Glutamatergic neuron (in vitro differentiated cells): ENCODE measurements around the gene RHBDL1. TPM values are rescaled to one million over a fixed set of nuclear protein-coding genes. Genes with fewer than 3 reads are reported as not detected.
A peak's percentile ranks its signal among the peaks of the same experiment; 100 is the strongest.

Source experiments
- DNase-seq: peaks from one replicate; pipeline ENCODE4 v3.0.0; 2022
- H3K27ac Mint-ChIP-seq: one replicate; pipeline ENCODE4 v1.8.0; 2020; ENCODE audit warnings: mild to moderate bottlenecking, mixed read lengths, inconsistent platforms; ENCODE audit not compliant: unreplicated experiment
- H3K27me3 Mint-ChIP-seq: one replicate; pipeline ENCODE4 v1.8.0; 2020; ENCODE audit warnings: mild to moderate bottlenecking, moderate library complexity, mixed read lengths, inconsistent platforms; ENCODE audit not compliant: unreplicated experiment
- H3K36me3 Mint-ChIP-seq: one replicate; pipeline ENCODE4 v1.8.0; 2020; ENCODE audit warnings: mild to moderate bottlenecking, mixed read lengths, inconsistent platforms; ENCODE audit not compliant: unreplicated experiment
- H3K4me1 Mint-ChIP-seq: one replicate; pipeline ENCODE4 v1.8.0; 2020; ENCODE audit warnings: mild to moderate bottlenecking, low read depth, mixed read lengths, inconsistent platforms; ENCODE audit not compliant: unreplicated experiment
- H3K4me3 Mint-ChIP-seq: one replicate; pipeline ENCODE4 v1.8.0; 2020; ENCODE audit warnings: mild to moderate bottlenecking, mixed read lengths, inconsistent platforms; ENCODE audit not compliant: unreplicated experiment
- H3K9me3 Mint-ChIP-seq: one replicate; pipeline ENCODE4 v1.8.0; 2020; ENCODE audit warnings: mild to moderate bottlenecking, moderate library complexity, mixed read lengths, inconsistent platforms; ENCODE audit not compliant: unreplicated experiment
- CTCF ChIP-seq: fragments of 200-600 bp; sonication (generic); IDR thresholded peaks from one replicate; pipeline ENCODE4 v1.5.0; 2021; ENCODE audit not compliant: partially characterized antibody, unreplicated experiment
- total RNA-seq: library from RNA; stranded (reverse); fragmentation: NEBNext Ultra II Directional; extraction: Animal tissue kit (Norgen Biotek cat#: 25700); gene quantifications from one replicate; pipeline ENCODE4 v1.2.1, GENCODE V29; 2021; ENCODE audit not compliant: unreplicated experiment

The RHBDL1 gene
- total RNA-seq, 1 donor from 2014 or later = 8.2 TPM

GRCh38 chr16:662597-662996 lies 12.9 kb upstream of the RHBDL1 start:
- H3K4me3 Mint-ChIP-seq = no peak overlapping the region
- peaks cover 2% of the 10 kb centered on the region for H3K4me1 Mint-ChIP-seq
- peaks cover 5% of the 10 kb centered on the region for H3K27me3 Mint-ChIP-seq
- TF ChIP-seq CTCF = no peak
- peaks cover 2% of the 10 kb centered on the region for H3K9me3 Mint-ChIP-seq
- H3K27ac Mint-ChIP-seq = no peak overlapping the region
- H3K36me3 Mint-ChIP-seq = no peaks in the 10 kb centered on the region
- no peak for DNase-seq

GRCh38 chr16:666572-666971 lies 8.9 kb upstream of the RHBDL1 start:
- H3K4me3 Mint-ChIP-seq = no peak overlapping the region

GRCh38 chr16:667113-667779 lies 8.2 kb upstream of the RHBDL1 start:
- H3K27me3 Mint-ChIP-seq = peaks cover 7% of the 10 kb centered on the region
- no peak overlapping the region for H3K4me3 Mint-ChIP-seq
- TF ChIP-seq CTCF = no peak
- peaks cover 2% of the 10 kb centered on the region for H3K9me3 Mint-ChIP-seq
- peaks cover 3% of the 10 kb centered on the region for H3K4me1 Mint-ChIP-seq
- H3K27ac Mint-ChIP-seq = peak overlapping the region; percentile 76
- DNase-seq = no peak
- H3K36me3 Mint-ChIP-seq = no peaks in the 10 kb centered on the region

More at GRCh38 chr16:666572-666971, 8.9 kb upstream of the RHBDL1 start:
- Mint-ChIP-seq H3K27ac (no peak overlapping the region), H3K27me3 (peaks cover 7% of the 10 kb centered on the region), H3K9me3 (peaks cover 2% of the 10 kb centered on the region), H3K36me3 (no peaks in the 10 kb centered on the region), H3K4me1 (peaks cover 3% of the 10 kb centered on the region)
- DNase-seq = no peak
- no peak for TF ChIP-seq CTCF

GRCh38 chr16:667780-668518 lies 7.5 kb upstream of the RHBDL1 start, which contains the start of gene RHOT2:
Gene RHOT2, plus strand, starts transcription at chr16:668132. Its CDS starts 68 bp downstream, at chr16:668200.
- peak; percentile 77 for TF ChIP-seq CTCF
- Mint-ChIP-seq H3K27ac (peak within 1 kb of the TSS; percentile 76), H3K27me3 (peaks cover 3% of the 10 kb centered on the region), H3K4me1 (peaks cover 2% of the 10 kb centered on the region), H3K9me3 (peaks cover 2% of the 10 kb centered on the region), H3K36me3 (no peaks in the 10 kb centered on the region), H3K4me3 (peak within 1 kb of the TSS; percentile 65)
- DNase-seq = peak; percentile 96
